ENCODE results near the gene ZFYVE1.

Gene ZFYVE1

GRCh38 chr14:72946491-72946890 is 80.4 kb downstream of the ZFYVE1 start:
- H3K4me3 ChIP-seq (IDR thresholded peaks at IDR 0.05; ENCODE audit: insufficient read depth, low read depth, low read length): no peak overlapping the region
- H3K79me2 ChIP-seq (ENCODE audit: insufficient read depth, low read depth): no peaks in the 10 kb centered on the region
- TF ChIP-seq CTCF (conservative IDR thresholded peaks at IDR 0.05; ENCODE audit: low read depth, low read length): no peak
- no peak overlapping the region for H3K9ac ChIP-seq
- H3K27ac ChIP-seq: no peak overlapping the region
- no peaks in the 10 kb centered on the region for H4K20me1 ChIP-seq (ENCODE audit: insufficient read depth)
- H2AFZ ChIP-seq (ENCODE audit: low read depth): no peak overlapping the region
- no peaks in the 10 kb centered on the region for H3K27me3 ChIP-seq (ENCODE audit: insufficient read depth, low read depth)
- H3K36me3 ChIP-seq (ENCODE audit: insufficient read depth): no peaks in the 10 kb centered on the region
- H3K4me1 ChIP-seq (ENCODE audit: low read depth, poor library complexity, severe bottlenecking): peaks cover 71% of the 10 kb centered on the region
- H3K4me2 ChIP-seq: no peak overlapping the region

GRCh38 chr14:72945356-72946027 is 81.4 kb downstream of the ZFYVE1 start:
- Histone ChIP-seq H3K4me3 (IDR thresholded peaks at IDR 0.05; ENCODE audit: insufficient read depth, low read depth, low read length) (no peak overlapping the region), H3K9ac (no peak overlapping the region), H4K20me1 (ENCODE audit: insufficient read depth) (no peaks in the 10 kb centered on the region), H3K4me2 (no peak overlapping the region; the same call in 1 of the 2 replicates), H3K27me3 (ENCODE audit: insufficient read depth, low read depth) (no peaks in the 10 kb centered on the region), H3K36me3 (ENCODE audit: insufficient read depth) (no peaks in the 10 kb centered on the region), H3K27ac (peak overlapping the region; percentile 94), H3K4me1 (ENCODE audit: low read depth, poor library complexity, severe bottlenecking) (peaks cover 71% of the 10 kb centered on the region), H2AFZ (ENCODE audit: low read depth) (no peak overlapping the region), H3K79me2 (ENCODE audit: insufficient read depth, low read depth) (no peaks in the 10 kb centered on the region)
- no peak for TF ChIP-seq CTCF (conservative IDR thresholded peaks at IDR 0.05; ENCODE audit: low read depth, low read length)

GRCh38 chr14:72943876-72944430 is 83.0 kb downstream of the ZFYVE1 start:
- Histone ChIP-seq H3K9ac (peak overlapping the region; percentile 58), H3K27ac (peak overlapping the region; percentile 94), H3K4me2 (peak overlapping the region; percentile 39; the same call in 1 of the 2 replicates), H3K4me3 (IDR thresholded peaks at IDR 0.05; ENCODE audit: insufficient read depth, low read depth, low read length) (no peak overlapping the region), H3K27me3 (ENCODE audit: insufficient read depth, low read depth) (no peaks in the 10 kb centered on the region), H3K4me1 (ENCODE audit: low read depth, poor library complexity, severe bottlenecking) (peaks cover 69% of the 10 kb centered on the region), H2AFZ (ENCODE audit: low read depth) (no peak overlapping the region), H4K20me1 (ENCODE audit: insufficient read depth) (no peaks in the 10 kb centered on the region), H3K79me2 (ENCODE audit: insufficient read depth, low read depth) (no peaks in the 10 kb centered on the region), H3K36me3 (ENCODE audit: insufficient read depth) (no peaks in the 10 kb centered on the region)
- no peak for TF ChIP-seq CTCF (conservative IDR thresholded peaks at IDR 0.05; ENCODE audit: low read depth, low read length)

GRCh38 chr14:72942934-72943333 is 84.0 kb downstream of the ZFYVE1 start:
- peak overlapping the region; percentile 94 for H3K27ac ChIP-seq
- no peaks in the 10 kb centered on the region for H3K79me2 ChIP-seq (ENCODE audit: insufficient read depth, low read depth)
- no peak overlapping the region for H2AFZ ChIP-seq (ENCODE audit: low read depth)
- peak overlapping the region; percentile 39; the same call in 1 of the 2 replicates for H3K4me2 ChIP-seq
- no peak for TF ChIP-seq CTCF (conservative IDR thresholded peaks at IDR 0.05; ENCODE audit: low read depth, low read length)
- no peaks in the 10 kb centered on the region for H4K20me1 ChIP-seq (ENCODE audit: insufficient read depth)
- no peaks in the 10 kb centered on the region for H3K36me3 ChIP-seq (ENCODE audit: insufficient read depth)
- no peak overlapping the region for H3K4me3 ChIP-seq (IDR thresholded peaks at IDR 0.05; ENCODE audit: insufficient read depth, low read depth, low read length)
- no peak overlapping the region; the same call in 1 of the 2 replicates for H3K9ac ChIP-seq
- no peaks in the 10 kb centered on the region for H3K27me3 ChIP-seq (ENCODE audit: insufficient read depth, low read depth)
- H3K4me1 ChIP-seq (ENCODE audit: low read depth, poor library complexity, severe bottlenecking): peaks cover 59% of the 10 kb centered on the region

All from KMS-11 (cell line).